Fibroblast of the aortic adventitia (primary cell): ENCODE results near the gene UCN. TPM values are rescaled to one million over a fixed set of nuclear protein-coding genes. Genes with fewer than 3 reads are reported as not detected.
"Not testable (repeated sequence)": the region's sequence is repeated elsewhere in the genome, so short reads cannot be mapped to it uniquely, and the experiment has no call there.

Experiments
- DNase-seq: peaks from one replicate; pipeline ENCODE4 v3.0.0-alpha.2; 2010; ENCODE audit warnings: low read depth
- H3K4me3 ChIP-seq: 2 replicates; pipeline ENCODE4 v1.5.1; 2011; ENCODE audit warnings: low read depth, mild to moderate bottlenecking, control low read depth, low read length, moderate library complexity
- total RNA-seq: library from RNA; depleted of rRNA; stranded (reverse); fragments of >200 nt; gene quantifications from 2 replicates; pipeline ENCODE4 v1.2.3, GENCODE V29; 2012; ENCODE audit warnings: low replicate concordance
- TF ChIP-seq, protein P1 (sequence below): IDR thresholded peaks from 2 replicates; pipeline ENCODE4 v1.5.1; 2011; ENCODE audit warnings: mild to moderate bottlenecking, low read length, control low read depth, inconsistent platforms; ENCODE audit not compliant: insufficient read depth

The UCN gene
- total RNA-seq, 1 donor = 0.27 TPM

DNA sequence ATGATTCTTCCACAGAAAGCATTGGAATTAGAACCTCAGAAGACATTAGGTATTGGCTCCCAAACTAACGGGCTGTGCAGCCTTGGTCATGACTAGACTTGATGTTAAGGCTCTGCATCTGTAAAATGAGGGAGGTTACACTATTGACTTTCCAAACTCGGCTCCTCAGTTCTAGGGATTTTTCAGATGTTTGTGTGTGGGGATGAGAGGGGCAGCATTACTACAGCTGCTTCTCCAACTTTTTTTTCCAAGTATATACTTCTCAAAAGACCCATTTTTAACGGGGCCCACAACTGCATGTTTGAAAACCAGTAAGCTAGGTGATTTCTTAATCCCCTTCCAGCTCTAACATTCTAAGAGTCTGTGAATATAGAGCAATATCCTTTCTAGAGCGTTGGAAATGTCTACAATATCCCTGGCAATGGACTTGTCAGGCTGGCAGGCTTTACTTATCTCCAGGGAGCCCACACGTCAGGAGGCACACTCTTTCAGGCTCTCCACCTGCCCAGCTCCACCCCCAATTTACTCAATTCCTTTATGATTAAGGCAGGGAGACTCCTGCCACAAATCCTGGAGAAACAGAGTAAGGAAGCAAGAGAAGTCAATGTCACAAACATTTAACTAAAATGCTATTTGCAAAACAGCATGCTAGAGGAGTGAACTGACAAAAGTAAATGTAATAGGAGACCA is 15.5 kb upstream of the UCN start:
- peak overlapping the region; percentile 97 for H3K4me3 ChIP-seq
- DNase-seq = peak; percentile 18

DNA sequence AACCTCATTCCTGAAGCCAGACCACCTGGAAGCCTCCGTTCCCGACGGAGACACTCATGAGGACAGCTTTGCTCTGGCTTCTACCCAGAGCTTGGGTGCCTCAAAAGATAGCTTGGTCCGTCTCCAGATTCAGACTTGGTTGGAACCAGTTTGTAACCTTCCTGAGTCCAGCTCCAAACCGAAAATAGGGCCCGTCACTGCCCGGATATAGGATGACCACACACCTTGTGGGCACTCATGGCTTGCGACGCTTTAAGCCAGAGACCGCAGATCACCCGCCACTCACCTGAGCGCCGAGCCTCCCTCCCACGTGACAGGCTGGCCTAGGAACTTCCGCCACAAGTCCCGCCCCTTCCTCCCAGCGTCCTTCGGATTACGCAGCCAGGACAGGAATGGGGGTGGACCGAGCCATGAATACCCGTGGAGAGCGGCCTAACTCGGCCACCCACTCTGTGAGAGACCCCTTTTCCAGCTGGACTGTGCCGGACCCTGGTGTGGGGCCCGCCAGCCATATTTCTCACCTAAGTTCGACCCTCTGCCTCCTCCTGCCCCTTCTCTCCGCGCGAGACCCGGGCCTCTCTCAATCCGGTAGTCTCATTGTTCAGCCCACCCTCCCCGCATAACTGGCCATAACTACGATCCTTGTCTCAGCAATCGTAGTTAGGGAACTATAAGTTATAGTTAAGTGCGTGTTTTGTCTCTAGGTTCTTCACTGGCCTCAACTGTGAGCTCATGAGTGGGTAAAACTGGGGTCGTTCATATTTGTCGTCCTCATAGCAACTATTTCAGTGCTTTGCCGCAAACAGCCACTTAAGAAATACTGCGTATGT is 14.7 kb upstream of the UCN start, which contains the start of gene MPV17:
TSS of gene MPV17 (minus strand) at position 332 of the 830 bp plus-strand sequence. CDS start 580 bp downstream, outside the sequence.
- TF ChIP-seq, protein P1, sequence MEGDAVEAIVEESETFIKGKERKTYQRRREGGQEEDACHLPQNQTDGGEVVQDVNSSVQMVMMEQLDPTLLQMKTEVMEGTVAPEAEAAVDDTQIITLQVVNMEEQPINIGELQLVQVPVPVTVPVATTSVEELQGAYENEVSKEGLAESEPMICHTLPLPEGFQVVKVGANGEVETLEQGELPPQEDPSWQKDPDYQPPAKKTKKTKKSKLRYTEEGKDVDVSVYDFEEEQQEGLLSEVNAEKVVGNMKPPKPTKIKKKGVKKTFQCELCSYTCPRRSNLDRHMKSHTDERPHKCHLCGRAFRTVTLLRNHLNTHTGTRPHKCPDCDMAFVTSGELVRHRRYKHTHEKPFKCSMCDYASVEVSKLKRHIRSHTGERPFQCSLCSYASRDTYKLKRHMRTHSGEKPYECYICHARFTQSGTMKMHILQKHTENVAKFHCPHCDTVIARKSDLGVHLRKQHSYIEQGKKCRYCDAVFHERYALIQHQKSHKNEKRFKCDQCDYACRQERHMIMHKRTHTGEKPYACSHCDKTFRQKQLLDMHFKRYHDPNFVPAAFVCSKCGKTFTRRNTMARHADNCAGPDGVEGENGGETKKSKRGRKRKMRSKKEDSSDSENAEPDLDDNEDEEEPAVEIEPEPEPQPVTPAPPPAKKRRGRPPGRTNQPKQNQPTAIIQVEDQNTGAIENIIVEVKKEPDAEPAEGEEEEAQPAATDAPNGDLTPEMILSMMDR = no peak
- DNase-seq = peak; percentile 89

More for the DNA sequence above, 15.5 kb upstream of the UCN start:
- TF ChIP-seq, protein P1 = no peak

DNA sequence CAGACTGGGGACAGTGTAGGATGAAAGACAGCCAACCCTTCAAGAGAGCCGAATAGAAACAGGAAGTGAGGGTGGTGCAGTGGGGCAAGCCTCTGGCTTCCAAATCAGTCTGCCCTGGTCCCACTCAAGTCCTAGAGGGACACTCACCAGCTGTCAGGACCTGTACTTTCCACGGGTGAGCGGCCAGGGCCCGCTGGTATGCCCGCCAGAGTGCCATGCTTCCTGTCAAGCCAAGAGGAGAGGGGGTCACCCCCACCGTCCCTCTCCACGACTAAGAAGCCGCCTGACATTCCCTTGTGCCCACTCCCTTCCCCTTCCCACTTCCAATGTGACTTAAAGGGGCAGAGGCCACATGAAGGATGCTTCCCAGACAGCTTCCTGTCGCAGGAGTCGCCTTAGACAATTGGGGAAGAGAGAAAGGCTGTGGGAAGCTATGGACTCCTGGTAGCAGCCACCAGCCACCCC is 14.1 kb upstream of the UCN start:
- H3K4me3 ChIP-seq = peak overlapping the region; percentile 97
- DNase-seq = peak; percentile 10
- TF ChIP-seq, protein P1 = no peak

More for the DNA sequence above, 14.7 kb upstream of the UCN start, which contains the start of gene MPV17:
- peak within 1 kb of the TSS; percentile 97 for H3K4me3 ChIP-seq

- peak overlapping the region; percentile 39 for H3K4me3 ChIP-seq
- TF ChIP-seq, protein P1 = peak; percentile 73
- DNase-seq = peak; percentile 98
These were observed 12.8 kb upstream of the UCN start for GRCh38 chr2:27320958-27321543.

GRCh38 chr2:27319839-27320238 is 11.6 kb upstream of the UCN start:
- DNase-seq, H3K4me3 ChIP-seq: not testable (repeated sequence)

- peak; percentile 15 for DNase-seq
- TF ChIP-seq, protein P1 = no peak
- no peak overlapping the region for H3K4me3 ChIP-seq
These were observed 8.6 kb upstream of the UCN start for GRCh38 chr2:27316655-27317412.
